Coronary artery (tissue), 2 donors: ENCODE data around the gene SPINK2.

Experiments used
- DNase-seq: peaks from one replicate; pipeline ENCODE4 v3.0.0-alpha.2; 2017; ENCODE audit warnings: low spot score
- H3K27ac ChIP-seq, 2 donors: fragments of 200-600 bp; sonication (generic); one replicate each; pipeline ENCODE4 v1.5.1; 2016 to 2019
- H3K4me3 ChIP-seq: fragments of 200-600 bp; sonication (generic); 2 replicates; pipeline ENCODE4 v1.5.1; 2016; ENCODE audit warnings: mild to moderate bottlenecking, moderate library complexity
- CTCF ChIP-seq: fragments of 200-600 bp; sonication (generic); IDR thresholded peaks from one replicate; pipeline ENCODE4 v1.5.1; 2019; ENCODE audit warnings: antibody characterized with exemption

The SPINK2 gene

GRCh38 chr4:56803471-56803870, 18.0 kb downstream of the SPINK2 start:
- DNase-seq: no peak

GRCh38 chr4:56799824-56800756, 21.4 kb downstream of the SPINK2 start:
- peak; percentile 72 for TF ChIP-seq CTCF
- Histone ChIP-seq H3K4me3 (peak overlapping the region; percentile 77), H3K27ac (peak overlapping the region; percentile 67 to 68)
- peak; percentile 85 for DNase-seq

More at GRCh38 chr4:56803471-56803870, 18.0 kb downstream of the SPINK2 start:
- TF ChIP-seq CTCF: no peak
- no peak overlapping the region for H3K4me3 ChIP-seq
- no peak overlapping the region for H3K27ac ChIP-seq

GRCh38 chr4:56799161-56799759, 22.2 kb downstream of the SPINK2 start:
- TF ChIP-seq CTCF: no peak
- Histone ChIP-seq H3K27ac (peak overlapping the region; percentile 67 to 68), H3K4me3 (peak overlapping the region; percentile 77)
- no peak for DNase-seq

DNA sequence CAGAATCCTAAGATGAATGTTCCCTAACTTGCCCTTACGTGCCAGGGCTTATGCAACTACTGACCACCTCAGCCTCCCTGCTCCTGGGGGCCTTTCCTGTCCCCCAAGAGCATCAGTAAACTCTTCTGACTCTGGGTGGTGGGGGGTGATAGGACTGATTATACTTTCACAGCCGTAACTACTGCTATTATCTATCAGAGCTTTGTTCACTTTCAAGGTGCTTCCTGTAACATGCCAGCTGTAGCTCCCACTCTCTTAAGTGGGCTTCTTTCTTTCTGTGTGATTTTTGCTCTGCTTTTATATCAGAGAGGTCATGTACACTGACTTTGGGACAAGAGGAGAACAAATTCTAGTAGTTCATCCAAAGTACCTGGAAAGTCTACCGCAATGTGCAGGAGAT, 25.3 kb downstream of the SPINK2 start:
- H3K27ac ChIP-seq: no peak overlapping the region
- no peak overlapping the region for H3K4me3 ChIP-seq
- no peak for TF ChIP-seq CTCF
- no peak for DNase-seq

DNA sequence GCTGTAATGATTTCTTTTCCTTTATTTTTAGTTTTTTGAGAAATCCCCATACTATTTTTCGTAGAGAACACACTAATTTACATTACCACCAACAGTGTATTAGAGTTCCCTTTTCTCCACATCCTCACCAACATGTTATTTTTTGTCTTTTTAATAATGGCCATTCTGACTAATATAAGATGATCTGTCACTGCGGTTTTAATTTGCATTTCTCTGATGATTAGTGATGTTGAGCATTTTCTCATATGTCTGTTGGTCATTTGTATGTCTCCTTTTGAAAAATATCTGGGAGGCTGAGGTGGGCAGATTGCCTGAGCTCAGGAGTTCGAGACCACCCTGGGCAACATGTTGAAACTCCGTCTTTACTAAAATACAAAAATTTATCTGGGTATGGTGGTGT, 30.2 kb downstream of the SPINK2 start:
- Histone ChIP-seq H3K27ac (no peak overlapping the region), H3K4me3 (no peak overlapping the region)
- no peak for TF ChIP-seq CTCF
- DNase-seq: no peak

DNA sequence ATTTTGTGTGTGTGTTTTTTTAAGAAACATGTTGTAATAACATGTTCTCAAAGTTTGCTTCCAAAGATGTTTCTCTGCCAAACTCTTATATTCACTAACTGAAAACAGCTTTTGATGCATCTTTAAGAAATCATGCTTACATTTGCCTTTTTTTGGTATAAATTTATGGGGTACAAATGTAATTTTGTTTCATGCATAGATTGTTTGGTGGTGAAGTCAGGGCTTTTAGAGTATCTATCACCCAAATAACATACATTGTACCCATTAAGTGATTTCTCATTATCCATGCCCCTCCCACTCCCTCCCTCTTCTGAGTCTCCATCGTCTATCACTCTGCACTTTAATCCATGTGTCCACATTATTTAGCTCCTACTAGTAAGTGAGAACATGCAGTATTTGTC, 30.8 kb downstream of the SPINK2 start:
- TF ChIP-seq CTCF: no peak
- DNase-seq: no peak
- H3K27ac ChIP-seq: no peak overlapping the region
- no peak overlapping the region for H3K4me3 ChIP-seq
